GM18499 (cell line): ENCODE data around the gene FBXO40.
A peak's percentile ranks its signal among the peaks of the same experiment; 100 is the strongest.
"Not testable (repeated sequence)": the region's sequence is repeated elsewhere in the genome, so short reads cannot be mapped to it uniquely, and the experiment has no call there.

Source experiments
- ATAC-seq: cut with Tn5 transposase; IDR thresholded peaks from one replicate; pipeline ENCODE4 v1.9.1; 2021; ENCODE audit warnings: moderate number of reproducible peaks; ENCODE audit not compliant: insufficient read depth, unreplicated experiment

FBXO40 gene

GRCh38 chr3:121592856-121593702 is at the start of gene FBXO40:
Gene FBXO40 (plus strand): TSS chr3:121593379. CDS start chr3:121620576, 27,197 bp downstream.
- no peak for ATAC-seq

GRCh38 chr3:121545049-121545573 is 48.1 kb upstream of the FBXO40 start:
- no peak for ATAC-seq

GRCh38 chr3:121545574-121546455 is 47.4 kb upstream of the FBXO40 start, which contains the start of gene POLQ:
Gene POLQ (minus strand): TSS chr3:121545988. CDS start chr3:121545877, 111 bp downstream.
- ATAC-seq: peak; percentile 64

- no peak for ATAC-seq
These were observed 40.8 kb upstream of the FBXO40 start for GRCh38 chr3:121552379-121552778.

GRCh38 chr3:121552797-121553196 is 40.4 kb upstream of the FBXO40 start:
- no peak for ATAC-seq

- no peak for ATAC-seq
These were observed 35.7 kb upstream of the FBXO40 start for GRCh38 chr3:121557426-121557934.

GRCh38 chr3:121562148-121562547 is 31.0 kb upstream of the FBXO40 start:
- no peak for ATAC-seq

GRCh38 chr3:121566773-121567172 is 26.4 kb upstream of the FBXO40 start:
- no peak for ATAC-seq

GRCh38 chr3:121567649-121568048 is 25.5 kb upstream of the FBXO40 start, which contains the start of gene ARGFX:
Gene ARGFX (plus strand): TSS chr3:121567949. CDS start chr3:121570714, 2,765 bp downstream.
- ATAC-seq: no peak

- no peak for ATAC-seq
These were observed 18.7 kb upstream of the FBXO40 start for GRCh38 chr3:121574449-121574848.

- no peak for ATAC-seq
These were observed 11.5 kb upstream of the FBXO40 start for GRCh38 chr3:121581691-121582090.

- ATAC-seq: no peak
These were observed 8.8 kb upstream of the FBXO40 start for GRCh38 chr3:121584418-121584817.

GRCh38 chr3:121593806-121594205 is 627 bp downstream of the FBXO40 start:
- not testable (repeated sequence) for ATAC-seq

GRCh38 chr3:121594850-121595249 is 1.7 kb downstream of the FBXO40 start:
- ATAC-seq: no peak

GRCh38 chr3:121595765-121596406 is 2.7 kb downstream of the FBXO40 start:
- ATAC-seq: no peak

- no peak for ATAC-seq
These were observed 5.4 kb downstream of the FBXO40 start for GRCh38 chr3:121598564-121598963.

- not testable (repeated sequence) for ATAC-seq
These were observed 6.7 kb downstream of the FBXO40 start for GRCh38 chr3:121599900-121600299.

- ATAC-seq: no peak
These were observed 8.1 kb downstream of the FBXO40 start for GRCh38 chr3:121601212-121601812.

- ATAC-seq: no peak
These were observed 11.6 kb downstream of the FBXO40 start for GRCh38 chr3:121604759-121605158.

- ATAC-seq: no peak
These were observed 12.9 kb downstream of the FBXO40 start for GRCh38 chr3:121606106-121606505.
